NT2/D1 (cell line): ENCODE data around the gene INSM2.

ENCODE experiments used
- SUZ12 ChIP-seq: IDR thresholded peaks from 2 replicates; pipeline ENCODE4 v1.6.1; 2011; ENCODE audit not compliant: insufficient read length, insufficient read depth; ENCODE audit errors: extremely low read depth
- YY1 ChIP-seq: IDR thresholded peaks from 2 replicates; pipeline ENCODE4 v1.6.1; 2011; ENCODE audit not compliant: insufficient read length, insufficient read depth
- ZNF274 ChIP-seq: IDR thresholded peaks from 2 replicates; pipeline ENCODE4 v1.6.1; 2011; ENCODE audit warnings: mild to moderate bottlenecking, low read depth, low read length

DNA sequence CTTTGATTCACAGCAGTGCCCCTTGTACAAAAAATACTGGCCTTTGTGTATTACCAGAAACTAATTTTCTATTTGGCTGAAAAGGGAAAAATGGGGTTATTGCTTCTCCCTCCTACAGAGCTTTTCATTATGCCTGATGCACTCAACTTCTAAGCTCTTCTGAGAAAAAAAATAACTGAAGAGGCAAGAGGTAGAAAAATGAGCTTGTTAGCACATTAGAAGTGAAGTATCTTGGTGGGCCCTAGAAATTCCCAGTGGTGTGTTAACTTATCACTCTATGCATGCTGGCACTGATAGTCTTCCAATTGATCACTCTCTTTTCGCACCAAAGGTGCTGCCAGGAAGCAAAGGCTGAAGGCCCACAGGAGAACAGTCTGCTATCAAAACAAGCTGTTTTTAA is 17.1 kb downstream of the INSM2 start:
- no peak for TF ChIP-seq ZNF274
- no peak for TF ChIP-seq SUZ12
- TF ChIP-seq YY1: no peak
